IMR-90 (cell line): Measurements from ENCODE around the gene STEAP3. TPM values are rescaled to one million over a fixed set of nuclear protein-coding genes. Genes with fewer than 3 reads are reported as not detected.
A peak's percentile ranks its signal among the peaks of the same experiment; 100 is the strongest.

Experiments
- ATAC-seq: fragments of 200-7000 bp; cut with Tn5 transposase; 2 replicates; pipeline ENCODE4 v1.9.1; 2020; ENCODE audit warnings: low read depth, mild to moderate bottlenecking, moderate library complexity
- BruUV-seq: library from RNA; stranded (reverse); fragments of 400-500 nt; replicated peaks from 2 replicates; lab custom pipeline; 2021; lab: Mats Ljungman, UMichigan
- CTCF ChIA-PET: fragments of 300-600 bp; formaldehyde crosslinking; extraction: SDS; loops from one replicate; lab custom pipeline; 2021; ENCODE audit warnings: antibody characterized with exemption; lab: Yijun Ruan, JAX
- POLR2A ChIA-PET: fragments of 300-600 bp; sonication (Branson Sonifier 250); formaldehyde crosslinking; loops from one replicate; lab custom pipeline; 2022; ENCODE audit warnings: antibody characterized with exemption; ENCODE audit not compliant: unreplicated experiment; lab: Charles Lee
- DNase-seq: peaks from one replicate; pipeline ENCODE4 v3.0.0; 2013
- H2AFZ ChIP-seq: replicated peaks from 2 replicates; pipeline ENCODE3; 2013; ENCODE audit warnings: low read length, mild to moderate bottlenecking; ENCODE audit not compliant: poor library complexity
- H2AK5ac ChIP-seq: 2 replicates; pipeline ENCODE4 v1.6.1; 2013; ENCODE audit warnings: low read depth, low read length, inconsistent platforms
- H2AK9ac ChIP-seq: replicated peaks from 2 replicates; pipeline ENCODE3; 2013; ENCODE audit warnings: mild to moderate bottlenecking, low read depth, low read length, moderate library complexity; ENCODE audit not compliant: poor library complexity
- H2BK120ac ChIP-seq: 2 replicates; pipeline ENCODE4 v1.6.1; 2013; ENCODE audit warnings: low read depth, low read length, inconsistent platforms
- H2BK15ac ChIP-seq: 3 replicates; pipeline ENCODE4 v1.6.1; 2013; ENCODE audit warnings: low read depth, low read length, inconsistent platforms
- H2BK20ac ChIP-seq: 2 replicates; pipeline ENCODE4 v1.6.1; 2013; ENCODE audit warnings: low read depth, mild to moderate bottlenecking, inconsistent platforms, low read length, moderate library complexity
- H2BK5ac ChIP-seq: 2 replicates; pipeline ENCODE4 v1.6.1; 2013; ENCODE audit warnings: mild to moderate bottlenecking, low read depth, low read length, inconsistent platforms; ENCODE audit not compliant: poor library complexity, severe bottlenecking
- H3K14ac ChIP-seq: replicated peaks from 2 replicates; pipeline ENCODE4 v1.6.1; 2013; ENCODE audit warnings: low read depth, low read length, inconsistent platforms
- H3K18ac ChIP-seq: 2 replicates; pipeline ENCODE4 v1.6.1; 2013; ENCODE audit warnings: low read depth, low read length, control low read depth
- H3K23ac ChIP-seq: 2 replicates; pipeline ENCODE4 v1.6.1; 2013; ENCODE audit warnings: low read depth, low read length, inconsistent platforms
- H3K27ac ChIP-seq: 2 replicates; pipeline ENCODE4 v1.5.1; 2013; ENCODE audit warnings: mild to moderate bottlenecking, control low read depth, low read length; ENCODE audit not compliant: insufficient read depth
- H3K27me3 ChIP-seq: 2 replicates; pipeline ENCODE4 v1.6.1; 2013; ENCODE audit warnings: low read length; ENCODE audit not compliant: control insufficient read depth, insufficient read depth
- H3K36me3 ChIP-seq: 2 replicates; pipeline ENCODE4 v1.6.1; 2013; ENCODE audit warnings: low read length, mixed read lengths; ENCODE audit not compliant: control insufficient read depth, insufficient read depth
- H3K4ac ChIP-seq: 2 replicates; pipeline ENCODE4 v1.6.1; 2013; ENCODE audit warnings: low read depth, low read length, inconsistent platforms
- H3K4me1 ChIP-seq: 2 replicates; pipeline ENCODE4 v1.6.1; 2013; ENCODE audit warnings: low read length, mixed read lengths; ENCODE audit not compliant: control insufficient read depth, insufficient read depth
- H3K4me2 ChIP-seq: 2 replicates; pipeline ENCODE4 v1.6.1; 2013; ENCODE audit warnings: low read depth, mild to moderate bottlenecking, control low read depth, low read length, moderate library complexity
- H3K4me3 ChIP-seq: 2 replicates; pipeline ENCODE4 v1.5.1; 2013; ENCODE audit warnings: low read depth, mild to moderate bottlenecking, control low read depth, low read length, moderate library complexity; ENCODE audit not compliant: insufficient read depth
- H3K56ac ChIP-seq: 2 replicates; pipeline ENCODE4 v1.6.1; 2013; ENCODE audit warnings: low read length, inconsistent platforms; ENCODE audit not compliant: insufficient read depth; ENCODE audit errors: extremely low read depth
- H3K79me1 ChIP-seq, 2 experiments: 2 replicates each; pipeline ENCODE4 v1.6.1; 2013; ENCODE audit warnings: low read length in 2 of 2, inconsistent platforms in 1 of 2, low read depth in 1 of 2
- H3K9ac ChIP-seq: 2 replicates; pipeline ENCODE4 v1.6.1; 2013; ENCODE audit warnings: low read depth, low read length, control low read depth
- H3K9me1 ChIP-seq: 2 replicates; pipeline ENCODE4 v1.6.1; 2013; ENCODE audit warnings: low read length, inconsistent platforms; ENCODE audit not compliant: insufficient read depth
- H3K9me3 ChIP-seq: 2 replicates; pipeline ENCODE4 v1.6.1; 2013; ENCODE audit warnings: low read length; ENCODE audit not compliant: control insufficient read depth, insufficient read depth
- H4K20me1 ChIP-seq: 2 replicates; pipeline ENCODE4 v1.6.1; 2013; ENCODE audit warnings: low read length, inconsistent platforms; ENCODE audit not compliant: insufficient read depth
- H4K5ac ChIP-seq: 2 replicates; pipeline ENCODE4 v1.6.1; 2013; ENCODE audit warnings: mild to moderate bottlenecking, low read depth, low read length, control low read depth
- H4K8ac ChIP-seq, 2 experiments: 2 replicates each; pipeline ENCODE4 v1.6.1; 2013; ENCODE audit warnings: low read depth in 2 of 2, low read length in 2 of 2, control low read depth in 1 of 2, inconsistent platforms in 1 of 2
- H4K91ac ChIP-seq: 2 replicates; pipeline ENCODE4 v1.6.1; 2013; ENCODE audit warnings: low read depth, low read length, inconsistent platforms; ENCODE audit not compliant: insufficient read depth
- BHLHE40 ChIP-seq: fragments of 150-350 bp; IDR thresholded peaks from 2 replicates; pipeline ENCODE4 v1.6.1; 2016; ENCODE audit warnings: mild to moderate bottlenecking, low read depth, low read length
- CEBPB ChIP-seq: IDR thresholded peaks from 2 replicates; pipeline ENCODE4 v1.6.1; 2012; ENCODE audit warnings: low read depth, low read length, improper control_type of control experiment
- ELK1 ChIP-seq: fragments of 150-350 bp; IDR thresholded peaks from 2 replicates; pipeline ENCODE4 v1.6.1; 2016; ENCODE audit warnings: low read depth, mild to moderate bottlenecking, low read length, moderate library complexity, borderline replicate concordance
- FOS ChIP-seq: fragments of 150-350 bp; IDR thresholded peaks from 2 replicates; pipeline ENCODE4 v1.6.1; 2016; ENCODE audit warnings: low read depth, low read length
- MAZ ChIP-seq: IDR thresholded peaks from 2 replicates; pipeline ENCODE4 v1.6.1; 2012; ENCODE audit warnings: low read depth, mild to moderate bottlenecking, low read length, improper control_type of control experiment, moderate library complexity, borderline replicate concordance
- MXI1 ChIP-seq: IDR thresholded peaks from 2 replicates; pipeline ENCODE4 v1.6.1; 2012; ENCODE audit warnings: low read depth, mild to moderate bottlenecking, low read length, moderate library complexity, borderline replicate concordance
- NFE2L2 ChIP-seq: fragments of 150-350 bp; IDR thresholded peaks from 2 replicates; pipeline ENCODE4 v1.6.1; 2016; ENCODE audit warnings: low read depth, mild to moderate bottlenecking, low read length
- POLR2A ChIP-seq: IDR thresholded peaks from 2 replicates; pipeline ENCODE4 v1.6.1; 2012; ENCODE audit warnings: mild to moderate bottlenecking, low read depth, low read length
- RCOR1 ChIP-seq: IDR thresholded peaks from 2 replicates; pipeline ENCODE4 v1.6.1; 2012; ENCODE audit warnings: mild to moderate bottlenecking, low read length, improper control_type of control experiment; ENCODE audit not compliant: insufficient replicate concordance
- RFX5 ChIP-seq: IDR thresholded peaks from 2 replicates; pipeline ENCODE4 v1.8.0; 2012; ENCODE audit warnings: low read depth, mild to moderate bottlenecking, low read length, moderate library complexity
- SMC3 ChIP-seq: fragments of 150-350 bp; IDR thresholded peaks from 2 replicates; pipeline ENCODE4 v1.6.1; 2016; ENCODE audit warnings: low read depth, mild to moderate bottlenecking, antibody characterized with exemption, low read length, moderate library complexity
- WGBS, 2 experiments: methylation state at CpG; one replicate each; pipeline versions ENCODE4 v1.1.5 to v1.1.7; 2013; ENCODE audit warnings: missing lambda C conversion rate in 2 of 2; ENCODE audit not compliant: insufficient read length in 1 of 2; ENCODE audit errors: extremely low coverage in 2 of 2; 5-methylcytosine and 5-hydroxymethylcytosine counted together
- dilution Hi-C: fragments of 300-500 bp; cut with HindIII; formaldehyde crosslinking; loops from one replicate; pipeline ENCODE4 v1.14.3; 2018; ENCODE audit warnings: low sequenced_read_pairs; ENCODE audit not compliant: unreplicated experiment
- in situ Hi-C: fragments of 300-500 bp; cut with MboI; formaldehyde crosslinking; loops from 3 replicates; pipeline ENCODE4 v1.14.3; 2019; ENCODE audit warnings: low sequenced_read_pairs, inconsistent platforms, mixed read lengths
- intact Hi-C: fragments of 100-400 bp; cut with micrococcal nuclease; formaldehyde crosslinking; loops from 2 replicates; pipeline ENCODE4 v1.10.0; 2022
- polyA plus RNA-seq, 3 experiments: library from polyadenylated mRNA; depleted of rRNA; stranded (reverse); fragments of >200 nt; gene quantifications; 2 replicates each; pipeline ENCODE4 v1.2.3, GENCODE V29; 2012; ENCODE audit warnings: low replicate concordance in 1 of 3
- total RNA-seq: library from RNA; depleted of rRNA; stranded (reverse); fragments of >200 nt; gene quantifications from 2 replicates; pipeline ENCODE4 v1.2.3, GENCODE V29; 2012

STEAP3 gene
- total and polyA plus RNA-seq, 2 of the 4 experiments (the other 2 are of a cell fraction) = 19.4 to 43.9 TPM

DNA sequence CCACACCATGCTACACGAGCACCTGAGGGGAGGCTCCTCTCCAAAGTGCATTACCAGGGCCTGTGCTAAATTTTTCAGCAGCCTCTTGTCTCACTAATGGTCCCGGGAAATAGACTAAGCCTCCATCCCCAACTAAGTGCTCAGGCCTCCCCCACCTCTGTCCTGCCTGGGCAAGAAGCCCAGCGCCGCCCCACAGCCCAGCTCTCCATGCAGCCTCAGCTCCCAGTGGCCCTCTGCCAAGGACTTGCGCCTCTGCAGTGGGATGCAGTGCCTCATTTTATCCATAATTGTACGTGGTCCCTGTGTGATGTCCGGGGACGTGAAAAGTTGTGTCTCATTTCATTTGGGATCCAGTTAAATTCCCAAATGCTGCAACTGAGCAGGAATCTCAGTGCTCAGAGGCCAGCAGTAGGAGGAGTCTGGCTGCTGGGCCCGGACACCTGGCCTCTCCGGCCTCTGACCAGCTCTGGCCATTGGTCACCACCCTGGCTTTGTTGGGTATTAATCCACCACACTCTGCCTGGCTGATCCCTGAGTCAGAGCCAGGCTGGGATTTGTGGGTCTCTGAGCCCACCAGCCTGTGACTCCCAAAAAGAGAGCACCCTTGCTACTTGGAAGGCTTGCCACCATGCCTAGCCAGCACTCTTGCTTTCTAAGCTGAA, 11.4 kb upstream of the STEAP3 start:
- Histone ChIP-seq H3K27me3 (peaks cover 27% of the 10 kb centered on the region), H3K4me3 (no peak overlapping the region), H3K4ac (no peak overlapping the region), H3K4me2 (no peak overlapping the region), H3K4me1 (no peaks in the 10 kb centered on the region), H3K27ac (no peak overlapping the region), H2BK15ac (no peak overlapping the region), H4K5ac (no peak overlapping the region), H2BK20ac (no peak overlapping the region), H3K9ac (no peak overlapping the region), H2BK5ac (no peak overlapping the region), H4K20me1 (no peaks in the 10 kb centered on the region), H3K56ac (no peak overlapping the region), H3K23ac (no peak overlapping the region), H3K14ac (no peak overlapping the region), H2AFZ (no peak overlapping the region), H3K79me1 (no peaks in the 10 kb centered on the region), H4K8ac (no peak overlapping the region), H3K9me3 (no peaks in the 10 kb centered on the region), H3K36me3 (no peaks in the 10 kb centered on the region), H3K18ac (no peak overlapping the region), H2BK120ac (no peak overlapping the region), H2AK5ac (no peak overlapping the region), H2AK9ac (peak overlapping the region; percentile 5), H4K91ac (no peak overlapping the region), H3K9me1 (no peaks in the 10 kb centered on the region)
- peak; percentile 57 for ATAC-seq
- no TSS peak for BruUV-seq
- dilution Hi-C loops (no loop called here), intact Hi-C loops (no loop called here), in situ Hi-C loops (no loop called here)
- DNase-seq = no peak
- ChIA-PET POLR2A (no interaction called here), CTCF (no interaction called here)
- no peak for TF ChIP-seq FOS
- no peak for TF ChIP-seq SMC3
- no peak for TF ChIP-seq BHLHE40
- no peak for TF ChIP-seq MXI1
- TF ChIP-seq RCOR1 = no peak
- no peak for TF ChIP-seq POLR2A
- TF ChIP-seq ELK1 = no peak
- no peak for TF ChIP-seq NFE2L2
- TF ChIP-seq MAZ = no peak
- no peak for TF ChIP-seq CEBPB
- no peak for TF ChIP-seq RFX5
- 40% methylated on average over 2 of the region's 10 CpGs; no CpG with 5 or more reads in 1 of the 2 experiments for WGBS, 2 experiments
